ENCODE measurements around the gene PLCG2.
"Not testable (repeated sequence)": the region's sequence is repeated elsewhere in the genome, so short reads cannot be mapped to it uniquely, and the experiment has no call there.

PLCG2 gene

DNA sequence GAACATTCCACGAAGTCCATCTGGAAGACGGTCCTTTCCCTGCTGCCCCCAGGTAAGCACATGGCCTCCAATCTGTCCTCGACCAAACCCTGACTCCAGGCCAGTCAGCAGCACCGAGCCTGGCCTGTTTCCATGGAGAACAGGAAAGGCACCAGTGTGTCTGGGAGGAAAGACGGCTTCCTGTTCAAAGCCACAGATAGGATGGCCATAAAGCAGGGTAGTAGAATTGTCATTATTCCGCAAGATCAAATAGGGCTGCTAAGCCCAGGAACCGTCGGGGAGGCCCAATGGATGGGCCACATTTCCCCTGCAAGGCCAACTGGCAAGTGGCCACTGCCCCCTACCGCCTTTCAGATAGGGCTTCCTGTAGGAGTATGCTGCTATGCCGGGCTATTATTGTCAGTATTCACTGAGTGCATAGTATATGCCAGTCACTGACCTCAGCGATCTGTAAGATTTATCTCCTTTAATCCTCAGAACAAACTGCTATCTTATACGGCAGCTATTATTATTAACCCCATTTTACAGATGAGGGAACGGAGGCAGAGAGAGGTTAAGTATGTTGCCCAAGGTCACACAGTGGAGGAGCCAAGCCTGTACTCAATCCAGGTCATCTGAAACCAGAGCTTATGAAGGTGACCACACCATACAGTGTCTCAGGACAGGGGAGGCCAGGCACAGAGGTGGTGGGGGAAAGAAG lies 23.0 kb upstream of the PLCG2 start:
- peaks cover 49% of the 10 kb centered on the region for H3K4me1 ChIP-seq (ENCODE audit: low read length)
- no peak overlapping the region for H3K4me3 ChIP-seq (ENCODE audit: low read length)
- no peak overlapping the region for H3K27ac ChIP-seq (ENCODE audit: low read length)
- H3K4me2 ChIP-seq (ENCODE audit: low read length) = no peak overlapping the region
- no peak overlapping the region for H2AFZ ChIP-seq (ENCODE audit: low read depth, low read length)
- H4K20me1 ChIP-seq (ENCODE audit: insufficient read depth, low read length) = no peaks in the 10 kb centered on the region
- H3K9me3 ChIP-seq (ENCODE audit: insufficient read depth, low read length) = no peaks in the 10 kb centered on the region
- no peak overlapping the region for H3K9ac ChIP-seq (ENCODE audit: low read length)
- no peaks in the 10 kb centered on the region for H3K79me2 ChIP-seq (ENCODE audit: low read length)
- peaks cover 18% of the 10 kb centered on the region for H3K36me3 ChIP-seq (replicated peaks; ENCODE audit: low read depth, low read length)
- no peak for TF ChIP-seq EZH2phosphoT487 (IDR thresholded peaks at IDR 0.05; ENCODE audit: low read depth)
- TF ChIP-seq, protein P1, sequence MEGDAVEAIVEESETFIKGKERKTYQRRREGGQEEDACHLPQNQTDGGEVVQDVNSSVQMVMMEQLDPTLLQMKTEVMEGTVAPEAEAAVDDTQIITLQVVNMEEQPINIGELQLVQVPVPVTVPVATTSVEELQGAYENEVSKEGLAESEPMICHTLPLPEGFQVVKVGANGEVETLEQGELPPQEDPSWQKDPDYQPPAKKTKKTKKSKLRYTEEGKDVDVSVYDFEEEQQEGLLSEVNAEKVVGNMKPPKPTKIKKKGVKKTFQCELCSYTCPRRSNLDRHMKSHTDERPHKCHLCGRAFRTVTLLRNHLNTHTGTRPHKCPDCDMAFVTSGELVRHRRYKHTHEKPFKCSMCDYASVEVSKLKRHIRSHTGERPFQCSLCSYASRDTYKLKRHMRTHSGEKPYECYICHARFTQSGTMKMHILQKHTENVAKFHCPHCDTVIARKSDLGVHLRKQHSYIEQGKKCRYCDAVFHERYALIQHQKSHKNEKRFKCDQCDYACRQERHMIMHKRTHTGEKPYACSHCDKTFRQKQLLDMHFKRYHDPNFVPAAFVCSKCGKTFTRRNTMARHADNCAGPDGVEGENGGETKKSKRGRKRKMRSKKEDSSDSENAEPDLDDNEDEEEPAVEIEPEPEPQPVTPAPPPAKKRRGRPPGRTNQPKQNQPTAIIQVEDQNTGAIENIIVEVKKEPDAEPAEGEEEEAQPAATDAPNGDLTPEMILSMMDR (IDR thresholded peaks at IDR 0.05; ENCODE audit: low read depth, low read length) = no peak
- no peaks in the 10 kb centered on the region for H3K27me3 ChIP-seq (ENCODE audit: low read depth, low read length)

DNA sequence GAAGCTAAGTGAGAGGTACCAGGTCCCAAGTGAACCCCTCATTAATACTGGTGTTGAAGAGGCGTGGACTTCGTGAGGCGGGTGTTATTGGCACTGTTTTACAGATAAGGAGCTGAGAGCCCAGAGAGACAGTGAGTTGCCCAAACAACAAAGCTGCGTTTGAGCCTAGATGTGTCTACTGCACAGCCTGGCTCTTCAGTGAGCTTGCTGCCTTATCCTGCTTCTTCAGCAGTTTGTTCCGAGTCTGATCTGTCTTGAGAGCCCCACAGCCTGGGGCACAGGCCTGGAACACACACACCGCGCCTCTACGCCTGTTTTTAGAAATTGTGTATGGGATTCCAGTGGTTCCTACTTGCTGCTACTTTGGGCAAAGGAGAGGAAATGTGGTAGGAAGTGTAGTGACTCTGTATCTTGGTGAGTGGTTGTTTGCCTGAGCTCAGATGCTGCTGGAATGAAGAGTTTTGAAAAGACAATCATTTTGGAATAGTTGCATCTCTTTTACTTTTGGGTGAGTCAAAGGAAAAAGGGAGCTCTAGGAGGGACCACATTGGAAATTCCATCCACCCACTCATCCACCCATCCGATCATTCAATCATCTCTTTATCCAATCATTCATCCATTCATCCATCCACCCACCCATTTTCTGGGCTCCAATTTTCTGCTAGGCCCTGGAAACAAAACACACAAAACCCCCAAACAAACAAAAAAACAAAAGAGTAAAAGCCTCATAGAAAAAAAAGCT lies 22.3 kb upstream of the PLCG2 start:
- Histone ChIP-seq H4K20me1 (ENCODE audit: insufficient read depth, low read length) (no peaks in the 10 kb centered on the region), H3K4me1 (ENCODE audit: low read length) (peaks cover 42% of the 10 kb centered on the region), H3K36me3 (replicated peaks; ENCODE audit: low read depth, low read length) (peaks cover 18% of the 10 kb centered on the region), H3K4me2 (ENCODE audit: low read length) (no peak overlapping the region), H2AFZ (ENCODE audit: low read depth, low read length) (no peak overlapping the region), H3K9me3 (ENCODE audit: insufficient read depth, low read length) (no peaks in the 10 kb centered on the region), H3K27ac (ENCODE audit: low read length) (no peak overlapping the region), H3K9ac (ENCODE audit: low read length) (no peak overlapping the region), H3K4me3 (ENCODE audit: low read length) (no peak overlapping the region), H3K27me3 (ENCODE audit: low read depth, low read length) (no peaks in the 10 kb centered on the region), H3K79me2 (ENCODE audit: low read length) (no peaks in the 10 kb centered on the region)
- TF ChIP-seq, protein P1 (IDR thresholded peaks at IDR 0.05; ENCODE audit: low read depth, low read length) = no peak
- no peak for TF ChIP-seq EZH2phosphoT487 (IDR thresholded peaks at IDR 0.05; ENCODE audit: low read depth)

DNA sequence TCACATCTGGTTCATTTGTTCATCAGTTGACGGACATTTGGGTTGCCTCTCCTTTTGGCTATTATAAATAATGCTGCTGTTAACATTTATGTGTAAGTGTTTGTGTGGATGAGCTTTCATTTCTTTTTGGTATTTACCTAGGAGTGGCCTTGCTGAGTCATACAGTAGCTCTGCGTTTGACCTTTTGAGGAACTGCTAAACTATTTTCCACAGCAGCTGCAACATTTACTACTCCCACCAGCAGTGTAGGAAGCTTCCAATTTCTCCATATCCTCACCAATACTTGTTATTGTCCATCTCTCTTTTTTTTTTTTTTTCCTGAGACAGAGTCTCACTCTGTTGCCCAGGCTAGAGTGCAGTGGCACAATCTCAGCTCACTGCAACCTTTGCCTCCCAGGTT lies 20.7 kb upstream of the PLCG2 start:
- Histone ChIP-seq H4K20me1 (ENCODE audit: insufficient read depth, low read length) (no peaks in the 10 kb centered on the region), H3K4me1 (ENCODE audit: low read length) (peaks cover 27% of the 10 kb centered on the region), H3K9me3 (ENCODE audit: insufficient read depth, low read length) (no peaks in the 10 kb centered on the region), H3K27ac (ENCODE audit: low read length) (no peak overlapping the region), H3K79me2 (ENCODE audit: low read length) (no peaks in the 10 kb centered on the region), H3K4me3 (ENCODE audit: low read length) (no peak overlapping the region), H3K9ac (ENCODE audit: low read length) (no peak overlapping the region), H2AFZ (ENCODE audit: low read depth, low read length) (no peak overlapping the region), H3K27me3 (ENCODE audit: low read depth, low read length) (no peaks in the 10 kb centered on the region), H3K4me2 (ENCODE audit: low read length) (peak overlapping the region; percentile 12; the same call in 1 of the 2 replicates), H3K36me3 (replicated peaks; ENCODE audit: low read depth, low read length) (peaks cover 18% of the 10 kb centered on the region)
- TF ChIP-seq, protein P1 (IDR thresholded peaks at IDR 0.05; ENCODE audit: low read depth, low read length) = no peak
- no peak for TF ChIP-seq EZH2phosphoT487 (IDR thresholded peaks at IDR 0.05; ENCODE audit: low read depth)

DNA sequence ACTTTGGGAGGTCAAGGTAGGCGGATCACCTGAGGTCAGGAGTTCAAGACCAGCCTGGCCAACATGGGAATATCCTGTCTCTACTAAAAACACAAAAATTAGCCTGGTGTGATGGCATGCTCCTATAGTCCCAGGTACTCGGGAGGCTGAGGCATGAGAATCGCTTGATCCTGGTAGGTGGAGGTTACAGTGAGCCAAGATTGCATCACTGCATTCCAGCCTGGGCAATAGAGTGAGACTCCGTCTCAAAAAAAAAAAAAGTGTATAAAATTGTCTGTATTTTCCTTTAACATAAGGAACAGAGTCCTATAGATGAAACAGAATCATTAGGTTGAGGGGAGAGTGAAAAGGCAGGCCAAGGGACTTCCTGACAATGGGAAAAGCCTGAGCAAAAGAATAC lies 16.8 kb upstream of the PLCG2 start:
- H3K27ac ChIP-seq (ENCODE audit: low read length); H3K9ac ChIP-seq (ENCODE audit: low read length); H4K20me1 ChIP-seq (ENCODE audit: insufficient read depth, low read length); H3K9me3 ChIP-seq (ENCODE audit: insufficient read depth, low read length); H3K4me2 ChIP-seq (ENCODE audit: low read length); H3K4me3 ChIP-seq (ENCODE audit: low read length); H2AFZ ChIP-seq (ENCODE audit: low read depth, low read length); H3K79me2 ChIP-seq (ENCODE audit: low read length); H3K27me3 ChIP-seq (ENCODE audit: low read depth, low read length): not testable (repeated sequence)
- Histone ChIP-seq H3K36me3 (replicated peaks; ENCODE audit: low read depth, low read length) (peaks cover 14% of the 10 kb centered on the region), H3K4me1 (ENCODE audit: low read length) (peaks cover 16% of the 10 kb centered on the region)

Measured in OCI-LY3 (cell line).